ENCODE measurements around the gene HEY2. TPM values are rescaled to one million over a fixed set of nuclear protein-coding genes. Genes with fewer than 3 reads are reported as not detected.

Gene HEY2
- total RNA-seq, 1 experiment from 2014 or later = 6.6 TPM

GRCh38 chr6:125759184-125759902 is 9.9 kb downstream of the HEY2 start:
- Histone ChIP-seq H4K91ac (ENCODE audit: insufficient read length, low read depth, low read length) (no peak overlapping the region), H3K79me2 (ENCODE audit: insufficient read depth, low read length) (no peaks in the 10 kb centered on the region), H4K20me1 (ENCODE audit: control insufficient read depth, insufficient read depth, insufficient read length) (no peaks in the 10 kb centered on the region), H2BK20ac (ENCODE audit: low read depth, low read length, poor library complexity, severe bottlenecking) (no peak overlapping the region), H3K23ac (ENCODE audit: insufficient read length, low read depth, low read length) (no peak overlapping the region), H2BK120ac (ENCODE audit: low read depth, low read length, poor library complexity, severe bottlenecking) (no peak overlapping the region), H3K27me3 (ENCODE audit: insufficient read depth, low read length) (no peaks in the 10 kb centered on the region), H4K8ac (replicated peaks; ENCODE audit: insufficient read length, low read depth, low read length) (no peak overlapping the region), H3K4me1 (ENCODE audit: insufficient read depth, low read length) (peaks cover 7% of the 10 kb centered on the region), H3K9ac (ENCODE audit: extremely low read depth, insufficient read length, low read length) (no peak overlapping the region), H3K27ac (ENCODE audit: insufficient read length, low read depth, low read length) (no peak overlapping the region), H3K14ac (ENCODE audit: insufficient read depth, low read length) (no peak overlapping the region), H3K9me3 (ENCODE audit: control insufficient read depth, low read depth, low read length) (no peaks in the 10 kb centered on the region), H3K18ac (ENCODE audit: insufficient read length, low read depth, low read length) (no peak overlapping the region), H2BK5ac (ENCODE audit: insufficient read length, low read length) (no peak overlapping the region), H4K5ac (ENCODE audit: insufficient read length, low read depth, low read length) (no peak overlapping the region), H3T11ph (ENCODE audit: low read length) (no peak overlapping the region), H3K56ac (ENCODE audit: insufficient read length, low read depth, low read length) (no peak overlapping the region), H2BK15ac (ENCODE audit: low read depth, low read length) (no peak overlapping the region), H2AFZ (ENCODE audit: low read length) (no peak overlapping the region), H3K23me2 (ENCODE audit: insufficient read length, low read depth, low read length, poor library complexity, severe bottlenecking) (no peaks in the 10 kb centered on the region), H2BK12ac (ENCODE audit: insufficient read length, low read depth, low read length) (no peak overlapping the region), H2AK5ac (ENCODE audit: insufficient read length, low read length) (no peak overlapping the region), H3K4ac (ENCODE audit: low read depth, low read length) (no peak overlapping the region), H3K4me2 (ENCODE audit: insufficient read depth, insufficient read length, low read length) (no peak overlapping the region), H3K79me1 (ENCODE audit: insufficient read depth, low read depth, low read length, poor library complexity, severe bottlenecking) (no peaks in the 10 kb centered on the region)
- Mint-ChIP-seq H3K27me3 (ENCODE audit: low read depth) (no peaks in the 10 kb centered on the region), H3K4me1 (peaks cover 18 to 23% of the 10 kb centered on the region in 2 experiments), H3K36me3 (ENCODE audit: insufficient read depth in 1 of 3, low read depth in 3 of 3) (peaks cover 0 to 31% (median 22%) of the 10 kb centered on the region in 3 experiments; a peak in 6 of 7 replicates), H3K4me3 (no peak overlapping the region), H3K9me3 (no peaks in the 10 kb centered on the region), H3K27ac (peak overlapping the region in 1 of 3 experiments; percentile 18; a peak in 1 of 7 replicates)
- peak; percentile 91 for DNase-seq
- TF ChIP-seq, protein P1, sequence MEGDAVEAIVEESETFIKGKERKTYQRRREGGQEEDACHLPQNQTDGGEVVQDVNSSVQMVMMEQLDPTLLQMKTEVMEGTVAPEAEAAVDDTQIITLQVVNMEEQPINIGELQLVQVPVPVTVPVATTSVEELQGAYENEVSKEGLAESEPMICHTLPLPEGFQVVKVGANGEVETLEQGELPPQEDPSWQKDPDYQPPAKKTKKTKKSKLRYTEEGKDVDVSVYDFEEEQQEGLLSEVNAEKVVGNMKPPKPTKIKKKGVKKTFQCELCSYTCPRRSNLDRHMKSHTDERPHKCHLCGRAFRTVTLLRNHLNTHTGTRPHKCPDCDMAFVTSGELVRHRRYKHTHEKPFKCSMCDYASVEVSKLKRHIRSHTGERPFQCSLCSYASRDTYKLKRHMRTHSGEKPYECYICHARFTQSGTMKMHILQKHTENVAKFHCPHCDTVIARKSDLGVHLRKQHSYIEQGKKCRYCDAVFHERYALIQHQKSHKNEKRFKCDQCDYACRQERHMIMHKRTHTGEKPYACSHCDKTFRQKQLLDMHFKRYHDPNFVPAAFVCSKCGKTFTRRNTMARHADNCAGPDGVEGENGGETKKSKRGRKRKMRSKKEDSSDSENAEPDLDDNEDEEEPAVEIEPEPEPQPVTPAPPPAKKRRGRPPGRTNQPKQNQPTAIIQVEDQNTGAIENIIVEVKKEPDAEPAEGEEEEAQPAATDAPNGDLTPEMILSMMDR (conservative IDR thresholded peaks at IDR 0.05) = peak; percentile 89
- no CpG with 5 or more reads among the region's 42 CpGs for WGBS (ENCODE audit: extremely low coverage, insufficient read length, low lambda C conversion rate)

Data from H9 (cell line).